Vagina (tissue), 2 donors: ENCODE measurements around the gene SOCS1. TPM values are rescaled to one million over a fixed set of nuclear protein-coding genes. Genes with fewer than 3 reads are reported as not detected.
"Not testable (repeated sequence)": the region's sequence is repeated elsewhere in the genome, so short reads cannot be mapped to it uniquely, and the experiment has no call there.

Source experiments
- DNase-seq, 2 donors: peaks; one replicate each; pipeline ENCODE4 v3.0.0-alpha.2; 2017; ENCODE audit errors: extremely low spot score in 2 of 2
- H3K27ac ChIP-seq: fragments of 200-600 bp; sonication (generic); one replicate; pipeline ENCODE4 v1.5.1; 2019
- H3K27me3 ChIP-seq: fragments of 200-600 bp; sonication (generic); one replicate; pipeline ENCODE4 v1.5.1; 2019
- H3K36me3 ChIP-seq, 2 donors: fragments of 200-600 bp; sonication (generic); one replicate each; pipeline ENCODE4 v1.5.1; 2017 to 2019
- H3K4me1 ChIP-seq: fragments of 200-600 bp; sonication (generic); one replicate; pipeline ENCODE4 v1.5.1; 2019
- H3K4me3 ChIP-seq, 2 donors: fragments of 200-600 bp; sonication (generic); 1 replicate in 1 of 2; 2 replicates in 1 of 2; pipeline ENCODE4 v1.5.1; 2016 to 2019
- H3K9me3 ChIP-seq: fragments of 200-600 bp; sonication (generic); one replicate; pipeline ENCODE4 v1.5.1; 2019
- POLR2A ChIP-seq, 2 donors: fragments of 450-650 bp; IDR thresholded peaks; one replicate each; pipeline ENCODE4 v1.6.1; 2017; ENCODE audit warnings: antibody characterized with exemption in 2 of 2, mild to moderate bottlenecking in 2 of 2, moderate library complexity in 2 of 2
- POLR2AphosphoS5 ChIP-seq, 2 donors: sonication (generic); formaldehyde crosslinking; IDR thresholded peaks; one replicate each; pipeline ENCODE4 v1.9.0; 2017; ENCODE audit warnings: antibody characterized with exemption in 2 of 2, mild to moderate bottlenecking in 2 of 2, low read depth in 1 of 2; ENCODE audit not compliant: insufficient read depth in 1 of 2
- intact Hi-C: fragments of 100-400 bp; cut with DNase I; formaldehyde crosslinking; loops from one replicate; pipeline ENCODE4 v1.15.1; 2023
- total RNA-seq: library from RNA; depleted of rRNA; stranded (reverse); fragments of >200 nt; gene quantifications from one replicate; pipeline ENCODE4 v1.2.3, GENCODE V29; 2016
- TF ChIP-seq, protein P1 (sequence below), 3 experiments: fragments of 450-650 bp in 2 of 3; fragments of 200-600 bp in 1 of 3; sonication (generic) in 1 of 3; IDR thresholded peaks; one replicate each; pipeline ENCODE4 v1.5.1; 2017 to 2019; ENCODE audit warnings: antibody characterized with exemption in 3 of 3, mild to moderate bottlenecking in 2 of 3, moderate library complexity in 2 of 3

The SOCS1 gene
- total RNA-seq, 1 donor from 2014 or later: 22.1 TPM

- H3K27ac ChIP-seq: no peak overlapping the region
- TF ChIP-seq POLR2A (IDR thresholded peaks at IDR 0.05): no peak
- TF ChIP-seq, protein P1, sequence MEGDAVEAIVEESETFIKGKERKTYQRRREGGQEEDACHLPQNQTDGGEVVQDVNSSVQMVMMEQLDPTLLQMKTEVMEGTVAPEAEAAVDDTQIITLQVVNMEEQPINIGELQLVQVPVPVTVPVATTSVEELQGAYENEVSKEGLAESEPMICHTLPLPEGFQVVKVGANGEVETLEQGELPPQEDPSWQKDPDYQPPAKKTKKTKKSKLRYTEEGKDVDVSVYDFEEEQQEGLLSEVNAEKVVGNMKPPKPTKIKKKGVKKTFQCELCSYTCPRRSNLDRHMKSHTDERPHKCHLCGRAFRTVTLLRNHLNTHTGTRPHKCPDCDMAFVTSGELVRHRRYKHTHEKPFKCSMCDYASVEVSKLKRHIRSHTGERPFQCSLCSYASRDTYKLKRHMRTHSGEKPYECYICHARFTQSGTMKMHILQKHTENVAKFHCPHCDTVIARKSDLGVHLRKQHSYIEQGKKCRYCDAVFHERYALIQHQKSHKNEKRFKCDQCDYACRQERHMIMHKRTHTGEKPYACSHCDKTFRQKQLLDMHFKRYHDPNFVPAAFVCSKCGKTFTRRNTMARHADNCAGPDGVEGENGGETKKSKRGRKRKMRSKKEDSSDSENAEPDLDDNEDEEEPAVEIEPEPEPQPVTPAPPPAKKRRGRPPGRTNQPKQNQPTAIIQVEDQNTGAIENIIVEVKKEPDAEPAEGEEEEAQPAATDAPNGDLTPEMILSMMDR (IDR thresholded peaks at IDR 0.05): no peak
- TF ChIP-seq POLR2AphosphoS5 (IDR thresholded peaks at IDR 0.05; ENCODE audit: insufficient read depth in 1 of 2, low read depth in 1 of 2): no peak
- H3K4me1 ChIP-seq: no peaks in the 10 kb centered on the region
- intact Hi-C loops: no loop called here
- no peak overlapping the region for H3K4me3 ChIP-seq
- no peaks in the 10 kb centered on the region for H3K27me3 ChIP-seq
- DNase-seq: no peak
- no peaks in the 10 kb centered on the region for H3K36me3 ChIP-seq
- H3K9me3 ChIP-seq: no peaks in the 10 kb centered on the region
These were observed 35.2 kb upstream of the SOCS1 start for GRCh38 chr16:11291091-11291703.

GRCh38 chr16:11290102-11290893 is 34.3 kb upstream of the SOCS1 start:
- Histone ChIP-seq H3K27ac (no peak overlapping the region), H3K36me3 (no peaks in the 10 kb centered on the region), H3K9me3 (no peaks in the 10 kb centered on the region), H3K27me3 (no peaks in the 10 kb centered on the region), H3K4me1 (no peaks in the 10 kb centered on the region), H3K4me3 (no peak overlapping the region)
- no peak for DNase-seq
- TF ChIP-seq POLR2AphosphoS5 (IDR thresholded peaks at IDR 0.05; ENCODE audit: insufficient read depth in 1 of 2, low read depth in 1 of 2): no peak
- TF ChIP-seq, protein P1 (IDR thresholded peaks at IDR 0.05): no peak
- TF ChIP-seq POLR2A (IDR thresholded peaks at IDR 0.05): no peak
- intact Hi-C loops: no loop called here

DNA sequence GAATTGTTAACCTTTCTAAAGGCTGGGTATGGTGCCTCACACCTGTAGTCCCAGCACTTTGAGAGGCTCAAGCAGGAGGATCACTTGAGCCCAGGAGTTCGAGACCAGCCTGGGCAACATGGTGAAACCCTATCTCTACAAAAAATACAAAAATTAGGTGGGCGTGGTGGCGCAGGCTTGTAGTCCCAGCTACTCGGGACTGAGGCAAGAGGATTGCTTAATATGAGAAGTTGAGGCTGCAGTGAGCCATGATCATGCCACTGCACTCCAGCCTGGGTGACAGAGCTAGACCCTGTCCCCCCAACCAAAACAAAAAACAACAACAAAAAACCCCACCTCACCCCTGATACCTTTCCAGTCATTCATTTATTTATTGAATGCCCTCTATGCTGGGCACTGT is 33.7 kb upstream of the SOCS1 start:
- H3K36me3 ChIP-seq, H3K9me3 ChIP-seq, H3K27me3 ChIP-seq, H3K4me1 ChIP-seq, H3K27ac ChIP-seq, H3K4me3 ChIP-seq, intact Hi-C loops, DNase-seq: not testable (repeated sequence)

DNA sequence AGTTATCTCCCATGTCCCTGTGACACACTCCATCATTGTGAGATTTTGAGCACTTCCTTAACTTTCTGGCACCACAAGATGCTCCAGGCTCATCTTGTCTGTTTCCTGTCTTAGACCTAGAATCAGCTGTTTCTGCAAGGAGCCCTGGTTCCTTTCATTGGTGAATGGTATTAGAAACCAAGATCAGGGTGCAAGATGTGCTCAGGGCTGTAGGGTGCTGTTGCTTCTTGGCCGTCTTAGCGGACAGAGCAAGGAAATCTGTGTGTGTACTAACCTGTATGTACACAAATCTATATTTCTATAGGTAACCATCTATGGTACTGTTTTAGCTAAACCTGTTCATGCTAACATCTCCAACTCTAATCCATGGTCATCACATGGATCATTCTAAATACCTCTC is 33.2 kb upstream of the SOCS1 start:
- H3K36me3 ChIP-seq: no peaks in the 10 kb centered on the region
- H3K9me3 ChIP-seq: no peaks in the 10 kb centered on the region
- TF ChIP-seq, protein P1 (IDR thresholded peaks at IDR 0.05): no peak
- H3K4me3 ChIP-seq: no peak overlapping the region
- H3K27ac ChIP-seq: no peak overlapping the region
- DNase-seq: no peak
- H3K27me3 ChIP-seq: no peaks in the 10 kb centered on the region
- no peaks in the 10 kb centered on the region for H3K4me1 ChIP-seq
- intact Hi-C loops: no loop called here

DNA sequence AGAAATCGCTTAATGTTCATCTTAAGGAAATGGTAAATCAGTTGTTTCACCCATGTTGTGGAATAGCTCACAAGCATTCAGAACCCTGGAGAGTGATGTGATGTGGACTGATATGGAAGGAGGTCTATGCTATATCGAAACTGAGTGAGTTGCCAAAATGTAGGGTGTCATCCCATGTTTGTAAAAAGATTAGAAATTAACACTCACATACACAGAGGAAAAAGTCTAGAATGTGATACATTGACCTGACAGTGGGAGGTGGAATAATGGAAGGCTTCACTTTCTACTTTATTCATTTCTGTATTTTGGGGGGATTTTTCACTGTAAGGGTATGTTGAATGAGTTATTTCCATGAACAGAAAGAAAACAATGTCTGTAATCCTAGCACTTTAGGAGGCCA is 29.8 kb upstream of the SOCS1 start:
- H3K4me1 ChIP-seq: no peaks in the 10 kb centered on the region
- H3K4me3 ChIP-seq: no peak overlapping the region
- no peak overlapping the region for H3K27ac ChIP-seq
- DNase-seq: no peak
- no peaks in the 10 kb centered on the region for H3K27me3 ChIP-seq
- H3K9me3 ChIP-seq: no peaks in the 10 kb centered on the region
- TF ChIP-seq POLR2A (IDR thresholded peaks at IDR 0.05): no peak
- TF ChIP-seq, protein P1 (IDR thresholded peaks at IDR 0.05): no peak
- TF ChIP-seq POLR2AphosphoS5 (IDR thresholded peaks at IDR 0.05; ENCODE audit: insufficient read depth in 1 of 2, low read depth in 1 of 2): no peak
- intact Hi-C loops: no loop called here
- H3K36me3 ChIP-seq: no peaks in the 10 kb centered on the region
